K562 treated with DMSO at 1 percent for 12 hours (cell line): ENCODE results near the gene UBXN2A. TPM values are rescaled to one million over a fixed set of nuclear protein-coding genes. Genes with fewer than 3 reads are reported as not detected.

Experiments used
- total RNA-seq: library from RNA; unstranded; fragments of 300-600 nt; gene quantifications from 2 replicates; pipeline ENCODE4 v1.2.3, GENCODE V29; 2022; ENCODE audit not compliant: insufficient read depth

UBXN2A gene
- total RNA-seq: 7.0 and 14.9 TPM in 2 replicates

GRCh38 chr2:23939987-23940717 is at the start of gene UBXN2A:
TSS of gene UBXN2A (plus strand) at chr2:23940463. CDS start at chr2:23958315, 17,852 bp downstream.

GRCh38 chr2:23926750-23927571 is 13.3 kb upstream of the UBXN2A start, which contains the start of gene ATAD2B:
TSS of gene ATAD2B (minus strand) at chr2:23927123. CDS start at chr2:23926770, 353 bp downstream.

GRCh38 chr2:24009680-24010476 is 69.6 kb downstream of the UBXN2A start, which contains the start of gene MFSD2B:
TSS of gene MFSD2B (plus strand) at chr2:24010085. CDS start at chr2:24010097, 12 bp downstream.

GRCh38 chr2:24046930-24047702 is 106.9 kb downstream of the UBXN2A start, which contains the start of gene WDCP:
TSS of gene WDCP (minus strand) at chr2:24047391. CDS start at chr2:24039494, 7,897 bp downstream.

GRCh38 chr2:24049485-24050021 is 109.3 kb downstream of the UBXN2A start, which contains the start of gene FKBP1B:
TSS of gene FKBP1B (plus strand) at chr2:24049741. CDS start at chr2:24049850, 109 bp downstream.

Other genes starting within 250 kb of the UBXN2A start
- 1.8 and 11.6 TPM in 2 replicates for gene ATAD2B, start 13.3 kb upstream of the UBXN2A start, total RNA-seq
- gene MFSD2B, start 69.6 kb downstream of the UBXN2A start, total RNA-seq: 2.8 and 3.8 TPM in 2 replicates
- gene WDCP, start 106.9 kb downstream of the UBXN2A start, total RNA-seq: 3.7 and 15.0 TPM in 2 replicates
- gene FKBP1B, start 109.3 kb downstream of the UBXN2A start, total RNA-seq: 2.0 and 6.3 TPM in 2 replicates
- 161 and 189 TPM in 2 replicates for gene SF3B6, start 135.9 kb downstream of the UBXN2A start, total RNA-seq
- gene TP53I3, start 144.4 kb downstream of the UBXN2A start, total RNA-seq: 17.3 and 18.4 TPM in 2 replicates
- gene PFN4, start 182.9 kb downstream of the UBXN2A start, total RNA-seq: not detected in 2 replicates
- 1.5 and 4.3 TPM in 2 replicates for gene FAM228B, start 183.0 kb downstream of the UBXN2A start, total RNA-seq
- not detected in 2 replicates for gene FAM228A, start 234.6 kb downstream of the UBXN2A start, total RNA-seq